Fibroblast of the aortic adventitia (primary cell): ENCODE measurements around the gene EXOC3L1. TPM values are rescaled to one million over a fixed set of nuclear protein-coding genes. Genes with fewer than 3 reads are reported as not detected.
A peak's percentile ranks its signal among the peaks of the same experiment; 100 is the strongest.

Experiments
- DNase-seq: peaks from one replicate; pipeline ENCODE4 v3.0.0-alpha.2; 2010; ENCODE audit warnings: low read depth
- H3K4me3 ChIP-seq: 2 replicates; pipeline ENCODE4 v1.5.1; 2011; ENCODE audit warnings: low read depth, mild to moderate bottlenecking, control low read depth, low read length, moderate library complexity
- CTCF ChIP-seq: IDR thresholded peaks from 2 replicates; pipeline ENCODE4 v1.5.1; 2011; ENCODE audit warnings: mild to moderate bottlenecking, low read length, control low read depth, inconsistent platforms; ENCODE audit not compliant: insufficient read depth
- total RNA-seq: library from RNA; depleted of rRNA; stranded (reverse); fragments of >200 nt; gene quantifications from 2 replicates; pipeline ENCODE4 v1.2.3, GENCODE V29; 2012; ENCODE audit warnings: low replicate concordance

EXOC3L1 gene
- total RNA-seq, 1 donor: not detected

DNA sequence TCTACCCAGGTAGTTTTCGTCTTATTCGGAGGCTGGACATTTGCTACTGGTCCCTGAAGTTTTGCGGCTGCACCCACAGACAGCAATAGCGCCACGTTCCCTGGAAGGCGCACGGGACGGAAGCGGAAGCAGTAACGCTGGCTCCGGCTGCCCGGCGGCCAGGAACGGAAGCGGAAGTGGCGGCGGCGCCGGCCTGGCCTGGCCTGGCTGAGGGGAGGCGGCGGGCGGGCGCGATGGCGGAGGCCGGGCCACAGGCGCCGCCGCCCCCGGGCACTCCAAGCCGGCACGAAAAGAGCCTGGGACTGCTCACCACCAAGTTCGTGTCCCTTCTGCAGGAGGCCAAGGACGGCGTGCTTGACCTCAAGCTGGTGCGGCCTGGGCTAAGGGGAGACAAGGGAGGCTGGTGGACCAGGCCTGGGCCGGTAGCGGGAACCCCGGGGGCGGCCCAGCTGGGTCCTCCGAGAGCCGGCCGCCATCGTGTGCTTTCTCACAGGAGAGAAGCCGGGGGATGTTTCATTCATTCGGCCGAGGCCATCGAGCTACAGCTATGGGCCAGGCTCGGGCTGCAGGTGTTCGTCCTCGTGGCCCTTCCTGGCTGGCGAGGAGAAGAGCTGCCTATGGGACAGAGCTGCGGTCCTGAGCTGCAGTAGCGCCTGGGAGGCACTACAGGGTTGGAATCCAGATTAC is 2.2 kb upstream of the EXOC3L1 start, which contains the start of gene E2F4:
Gene E2F4, plus strand, starts transcription at position 161 of the 687 bp plus-strand sequence. Its CDS starts 73 bp downstream, at position 234.
- peak; percentile 91 for DNase-seq
- TF ChIP-seq CTCF: no peak
- peak within 1 kb of the TSS; percentile 97 for H3K4me3 ChIP-seq

DNA sequence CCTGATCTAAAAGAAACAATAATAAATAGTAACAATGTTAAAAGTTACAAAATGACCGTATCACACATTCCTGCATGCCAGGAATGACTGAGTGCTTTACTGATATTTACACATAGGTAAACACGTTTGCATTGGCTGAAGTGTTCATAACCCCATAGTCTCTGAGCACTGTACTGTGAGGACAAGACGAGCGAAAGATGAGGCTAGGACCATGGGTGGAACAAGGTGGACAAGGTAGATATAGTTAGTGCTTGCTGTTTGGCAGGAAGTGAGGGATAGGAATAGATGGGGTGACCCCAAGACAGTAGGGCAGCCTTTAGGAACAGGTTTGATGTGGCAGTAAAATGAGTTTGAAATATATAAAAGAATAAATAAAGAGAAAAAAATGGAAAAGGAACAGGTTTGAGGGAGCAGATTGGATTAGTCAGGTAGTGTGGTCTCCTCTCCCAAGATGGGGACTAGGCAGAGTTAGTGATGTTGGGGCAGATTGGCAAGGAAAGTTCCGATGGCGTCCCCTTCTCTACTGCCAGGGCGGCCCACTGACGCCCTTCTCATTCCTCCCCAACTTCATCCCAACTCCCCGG is 1.6 kb upstream of the EXOC3L1 start:
- H3K4me3 ChIP-seq: peak overlapping the region; percentile 60
- DNase-seq: no peak
- TF ChIP-seq CTCF: no peak

DNA sequence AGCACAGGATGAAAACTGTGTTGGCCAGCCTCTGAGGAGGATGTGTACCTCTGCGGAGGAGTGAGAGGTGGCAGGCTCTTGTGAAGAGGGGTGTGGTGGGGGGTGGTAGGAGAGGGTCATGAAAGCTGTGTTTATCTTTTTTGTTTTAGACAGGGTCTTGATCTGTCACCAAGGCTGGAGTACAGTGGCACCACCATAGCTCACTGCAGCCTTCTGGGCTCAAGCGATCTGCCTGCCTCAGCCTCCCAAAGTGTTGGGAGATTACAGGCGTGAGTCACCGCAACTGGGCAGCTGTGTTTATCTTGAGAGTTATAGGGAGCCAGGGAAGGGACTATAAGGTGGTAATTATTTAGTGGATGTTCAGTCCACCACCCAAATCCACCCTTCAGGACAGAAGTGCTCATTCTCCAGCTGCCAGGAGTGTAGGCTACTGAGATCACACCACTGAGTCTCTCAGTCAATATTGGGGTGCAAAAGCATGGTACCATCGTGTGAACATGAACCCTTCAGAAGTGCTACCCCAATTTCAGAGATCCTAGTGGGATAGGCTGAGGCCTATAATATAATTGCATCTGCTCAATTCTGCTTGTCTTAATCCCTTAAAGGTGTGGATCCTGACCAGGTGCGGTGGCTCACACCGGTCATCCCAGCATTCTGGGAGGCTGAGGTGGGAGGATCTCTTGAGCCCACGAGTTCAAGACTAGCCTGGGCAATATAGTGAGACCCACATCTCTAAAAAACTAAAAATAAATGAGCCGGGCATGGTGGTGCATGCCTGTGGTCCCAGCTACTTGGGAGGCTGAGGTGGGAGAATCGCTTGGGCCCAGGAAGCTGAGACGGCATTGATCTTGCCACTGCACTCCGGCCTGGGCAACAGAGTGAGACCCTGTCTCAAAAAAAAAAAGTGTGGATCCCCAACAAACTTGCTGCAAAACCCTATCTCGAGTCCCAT is 788 bp upstream of the EXOC3L1 start:
- H3K4me3 ChIP-seq: no peak overlapping the region
- no peak for TF ChIP-seq CTCF
- peak; percentile 24 for DNase-seq

GRCh38 chr16:67188798-67189197 is 1.1 kb downstream of the EXOC3L1 start:
- no peak for DNase-seq
- no peak for TF ChIP-seq CTCF
- no peak overlapping the region for H3K4me3 ChIP-seq

DNA sequence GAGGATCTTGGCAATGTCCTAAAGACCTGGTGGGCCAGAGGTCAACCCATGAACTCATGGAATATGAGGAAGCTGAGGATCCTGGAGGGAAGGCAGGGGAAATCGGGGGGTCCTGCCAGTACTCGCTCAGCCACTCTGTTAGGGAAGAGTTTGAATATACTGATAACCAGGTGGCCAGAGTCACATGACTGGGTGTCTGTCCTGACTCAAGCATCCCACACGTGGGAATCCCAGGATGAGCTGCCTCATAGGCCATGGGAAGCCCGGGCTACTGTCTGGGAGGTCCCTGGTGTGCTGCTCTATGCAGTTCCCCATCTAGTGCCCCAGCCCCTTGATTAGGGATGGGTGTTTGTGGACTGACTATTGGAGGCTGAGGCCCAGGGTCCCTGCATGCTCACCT is 1.6 kb downstream of the EXOC3L1 start:
- no peak for TF ChIP-seq CTCF
- no peak for DNase-seq
- H3K4me3 ChIP-seq: no peak overlapping the region

GRCh38 chr16:67187175-67187890 is 2.6 kb downstream of the EXOC3L1 start:
- no peak for DNase-seq
- no peak for TF ChIP-seq CTCF
- H3K4me3 ChIP-seq: no peak overlapping the region
